Esophagus muscularis mucosa (tissue), 4 donors: Measurements from ENCODE around the gene GPR151. TPM values are rescaled to one million over a fixed set of nuclear protein-coding genes. Genes with fewer than 3 reads are reported as not detected.

Source experiments
- DNase-seq: peaks from one replicate; pipeline ENCODE4 v3.0.0-alpha.2; 2017; ENCODE audit errors: extremely low spot score
- H3K27ac ChIP-seq, 4 donors: fragments of 200-600 bp; sonication (generic); replicated peaks in 1 of 4; 1 replicate in 3 of 4; 2 replicates in 1 of 4; pipeline ENCODE4 v1.5.1; 2016 to 2019; ENCODE audit warnings: mild to moderate bottlenecking in 1 of 4
- H3K27me3 ChIP-seq, 4 donors: fragments of 200-600 bp; sonication (generic); one replicate each; pipeline versions ENCODE4 v1.5.1 to v1.6.0; 2016 to 2019
- H3K36me3 ChIP-seq, 4 donors: fragments of 200-600 bp; sonication (generic); one replicate each; pipeline ENCODE4 v1.5.1; 2016 to 2019
- H3K4me1 ChIP-seq, 4 donors: fragments of 200-600 bp; sonication (generic); one replicate each; pipeline ENCODE4 v1.5.1; 2016 to 2019
- H3K4me3 ChIP-seq, 4 donors: fragments of 200-600 bp; sonication (generic); 1 replicate in 2 of 4; 2 replicates in 2 of 4; pipeline ENCODE4 v1.5.1; 2016 to 2019; ENCODE audit warnings: mild to moderate bottlenecking in 4 of 4, moderate library complexity in 1 of 4
- H3K9me3 ChIP-seq, 4 donors: fragments of 200-600 bp; sonication (generic); 1 replicate in 3 of 4; 2 replicates in 1 of 4; pipeline ENCODE4 v1.5.1; 2016 to 2019
- CTCF ChIP-seq, 3 experiments: fragments of 200-600 bp in 2 of 3; fragments of 450-650 bp in 1 of 3; sonication (generic) in 2 of 3; IDR thresholded peaks; one replicate each; pipeline ENCODE4 v1.5.1; 2017 to 2019; ENCODE audit warnings: antibody characterized with exemption in 3 of 3, mild to moderate bottlenecking in 2 of 3, moderate library complexity in 1 of 3
- EP300 ChIP-seq: sonication (generic); formaldehyde crosslinking; IDR thresholded peaks from one replicate; pipeline ENCODE4 v1.6.1; 2017; ENCODE audit warnings: antibody characterized with exemption
- POLR2A ChIP-seq: fragments of 450-650 bp; IDR thresholded peaks from one replicate; pipeline ENCODE4 v1.6.1; 2017; ENCODE audit warnings: antibody characterized with exemption, moderate library complexity, mild to moderate bottlenecking, low read depth
- POLR2AphosphoS5 ChIP-seq, 2 donors: sonication (generic); formaldehyde crosslinking; IDR thresholded peaks; one replicate each; pipeline ENCODE4 v1.6.1; 2017; ENCODE audit warnings: antibody characterized with exemption in 2 of 2
- WGBS: methylation state at CpG from one replicate; pipeline ENCODE4 v1.1.5; 2018; 5-methylcytosine and 5-hydroxymethylcytosine counted together
- intact Hi-C: fragments of 100-400 bp; cut with DNase I; formaldehyde crosslinking; loops from one replicate; pipeline ENCODE4 v1.15.1; 2023
- small RNA-seq, 3 donors: library from RNA; depleted of rRNA; stranded (forward); fragments of <200 nt; gene quantifications; one replicate each; pipeline ENCODE3, GENCODE V24; 2016
- total RNA-seq, 4 donors: library from RNA; depleted of rRNA; stranded (reverse); fragments of >200 nt; gene quantifications; one replicate each; pipeline versions ENCODE4 v1.1.0 to v1.2.1, GENCODE V29; 2016

The GPR151 gene
- total RNA-seq, 4 donors from 2014 or later, result not detected

GRCh38 chr5:146466521-146467349 lies 49.3 kb downstream of the GPR151 start:
- DNase-seq, result no peak
- peaks cover 0 to 9% (median 0%) of the 10 kb centered on the region in 4 donors for H3K4me1 ChIP-seq
- H3K36me3 ChIP-seq, result peaks cover 24 to 74% (median 55%) of the 10 kb centered on the region in 4 donors
- TF ChIP-seq POLR2A (no peak), CTCF (IDR thresholded peaks at IDR 0.05) (peak in 2 of 3 experiments; percentile 21 to 35), POLR2AphosphoS5 (IDR thresholded peaks at IDR 0.05) (no peak), EP300 (no peak)
- no peak overlapping the region for H3K4me3 ChIP-seq
- intact Hi-C loops, result loop anchor here (10.0 kb wide), 1 partner anchor 312 kb away; no protein-coding TSS in a partner anchor
- H3K27ac ChIP-seq, result no peak overlapping the region
- H3K27me3 ChIP-seq, result no peaks in the 10 kb centered on the region
- H3K9me3 ChIP-seq, result no peaks in the 10 kb centered on the region
- WGBS, result 61% methylated on average over 3 of the region's 3 CpGs

GRCh38 chr5:146463446-146463845 lies 52.5 kb downstream of the GPR151 start:
- no peak for TF ChIP-seq POLR2A
- TF ChIP-seq POLR2AphosphoS5 (IDR thresholded peaks at IDR 0.05), result no peak
- TF ChIP-seq CTCF (IDR thresholded peaks at IDR 0.05), result no peak
- no peak for TF ChIP-seq EP300
- Histone ChIP-seq H3K9me3 (no peaks in the 10 kb centered on the region), H3K36me3 (peaks cover 28 to 82% (median 52%) of the 10 kb centered on the region in 4 donors), H3K4me1 (peaks cover 0 to 9% (median 0%) of the 10 kb centered on the region in 4 donors), H3K27me3 (no peaks in the 10 kb centered on the region), H3K27ac (no peak overlapping the region), H3K4me3 (no peak overlapping the region)
- 92% methylated on average over 6 of the region's 6 CpGs for WGBS
- intact Hi-C loops, result loop anchor here (10.0 kb wide), 1 partner anchor 309 kb away; no protein-coding TSS in a partner anchor
- no peak for DNase-seq

Small RNA genes lying within 50 kb of the gene (small RNA-seq; reads per million reads assigned to genes)
- gene RF02271, result 0 reads per million in 3 donors

Other genes with a start within 250 kb of the GPR151 start
- under 1 TPM in 2 of 4 donors, not detected in 2; 0.17 TPM for gene POU4F3, start 177.4 kb downstream of the GPR151 start, total RNA-seq
- gene TCERG1, start 68.9 kb downstream of the GPR151 start, total RNA-seq, result 10 to 100 TPM; 28.1 to 38.6 (median 29.9) TPM